HepG2 (cell line): ENCODE measurements around the gene SRF. TPM values are rescaled to one million over a fixed set of nuclear protein-coding genes. Genes with fewer than 3 reads are reported as not detected.

Experiments used
- ASH2L ChIP-seq: fragments of 300-600, 200-600 bp; sonication (generic); IDR thresholded peaks from 2 replicates; pipeline ENCODE4 v1.7.0; 2017; ENCODE audit warnings: low read depth, mild to moderate bottlenecking, moderate library complexity, mixed read lengths, low read length; ENCODE audit not compliant: insufficient read length
- CBX1 ChIP-seq: IDR thresholded peaks from one replicate; pipeline ENCODE4 v1.6.1; 2016; ENCODE audit warnings: antibody characterized with exemption, low read depth
- FLYWCH1 ChIP-seq: sonication (generic); formaldehyde crosslinking; IDR thresholded peaks from 2 replicates; pipeline ENCODE4 v1.8.1; 2023; ENCODE audit warnings: mild to moderate bottlenecking, missing genetic modification reagents
- GABPB1 ChIP-seq: IDR thresholded peaks from 2 replicates; pipeline ENCODE4 v1.6.1; 2016; ENCODE audit warnings: mild to moderate bottlenecking, missing genetic modification reagents, moderate library complexity, missing compliant biosample characterization
- GTF2F1 ChIP-seq: fragments of 150-350 bp; IDR thresholded peaks from 2 replicates; pipeline ENCODE4 v1.6.1; 2014; ENCODE audit warnings: low read length
- GZF1 ChIP-seq: sonication (generic); formaldehyde crosslinking; IDR thresholded peaks from 2 replicates; pipeline ENCODE4 v1.5.1; 2020; ENCODE audit warnings: mild to moderate bottlenecking, missing genetic modification reagents
- PHF8 ChIP-seq: sonication (generic); formaldehyde crosslinking; IDR thresholded peaks from 2 replicates; pipeline ENCODE4 v1.5.0; 2020; ENCODE audit warnings: missing genetic modification reagents
- RXRB ChIP-seq: IDR thresholded peaks from 2 replicates; pipeline ENCODE4 v1.6.1; 2016; ENCODE audit warnings: borderline replicate concordance, missing genetic modification reagents, missing compliant biosample characterization
- TEAD3 ChIP-seq: optimal IDR thresholded peaks from 2 replicates; pipeline ENCODE3; 2016; ENCODE audit warnings: borderline replicate concordance
- TOPORS ChIP-seq: sonication (generic); formaldehyde crosslinking; IDR thresholded peaks from 2 replicates; pipeline ENCODE4 v1.8.0; 2023; ENCODE audit warnings: mild to moderate bottlenecking, missing genetic modification reagents
- TP53 ChIP-seq: sonication (generic); formaldehyde crosslinking; conservative IDR thresholded peaks from 2 replicates; pipeline ENCODE4 v1.4.0; 2020; ENCODE audit warnings: missing genetic modification reagents
- XBP1 ChIP-seq: sonication (generic); formaldehyde crosslinking; IDR thresholded peaks from 2 replicates; pipeline ENCODE4 v1.5.0; 2020; ENCODE audit warnings: missing genetic modification reagents
- ZNF274 ChIP-seq: sonication (generic); formaldehyde crosslinking; IDR thresholded peaks from 2 replicates; pipeline ENCODE4 v1.5.1; 2020; ENCODE audit warnings: mild to moderate bottlenecking, missing genetic modification reagents
- ZNF709 ChIP-seq: sonication (generic); formaldehyde crosslinking; IDR thresholded peaks from 2 replicates; pipeline ENCODE4 v1.5.0; 2020; ENCODE audit warnings: mild to moderate bottlenecking, missing genetic modification reagents
- ZNF878 ChIP-seq: sonication (generic); formaldehyde crosslinking; IDR thresholded peaks from 2 replicates; pipeline ENCODE4 v1.8.1; 2023; ENCODE audit warnings: mild to moderate bottlenecking, missing genetic modification reagents, moderate library complexity
- ZSCAN12 ChIP-seq: sonication (generic); formaldehyde crosslinking; IDR thresholded peaks from 2 replicates; pipeline ENCODE4 v1.9.0; 2021; ENCODE audit warnings: mild to moderate bottlenecking, missing genetic modification reagents
- polyA plus RNA-seq, 8 experiments: library from polyadenylated mRNA; depleted of rRNA in 3 of 8; stranded (reverse) in 7 of 8; unstranded in 1 of 8; fragments of >200 nt; fragmentation: Illumina TruSeq in 4 of 8; extraction: Trizol in 4 of 8; gene quantifications; 2 replicates each; pipeline versions ENCODE4 v1.2.1 to v1.2.3, GENCODE V29; 2011 to 2016; ENCODE audit warnings: low read depth in 4 of 8, missing spikeins in 1 of 8, mixed read lengths in 1 of 8; ENCODE audit not compliant: insufficient read depth in 1 of 8
- total RNA-seq, 5 experiments: library from RNA; depleted of rRNA; stranded (reverse); fragments of >200 nt; fragmentation: Illumina TruSeq; extraction: Trizol; gene quantifications; 2 replicates each; pipeline ENCODE4 v1.2.3, GENCODE V29; 2016; ENCODE audit warnings: low read depth in 1 of 5
- TF ChIP-seq, protein P1 (sequence below): sonication (generic); formaldehyde crosslinking; IDR thresholded peaks from 2 replicates; pipeline ENCODE4 v1.5.0; 2020; ENCODE audit warnings: mild to moderate bottlenecking, missing genetic modification reagents, borderline replicate concordance
- TF ChIP-seq, protein P2 (sequence below), 2 experiments: IDR thresholded peaks; 2 replicates each; pipeline ENCODE4 v1.6.1; 2011 to 2012; ENCODE audit warnings: low read length in 2 of 2, borderline replicate concordance in 1 of 2, low read depth in 1 of 2, mild to moderate bottlenecking in 1 of 2, moderate library complexity in 1 of 2
- TF ChIP-seq, protein P3 (sequence below): IDR thresholded peaks from 2 replicates; pipeline ENCODE4 v1.6.1; 2016; ENCODE audit warnings: mild to moderate bottlenecking

The SRF gene
- total and polyA plus RNA-seq, 2 of the 13 experiments (the other 11 are each of a cell fraction or from before 2014, with no cell fraction given) = 25.5 to 44.1 TPM

DNA sequence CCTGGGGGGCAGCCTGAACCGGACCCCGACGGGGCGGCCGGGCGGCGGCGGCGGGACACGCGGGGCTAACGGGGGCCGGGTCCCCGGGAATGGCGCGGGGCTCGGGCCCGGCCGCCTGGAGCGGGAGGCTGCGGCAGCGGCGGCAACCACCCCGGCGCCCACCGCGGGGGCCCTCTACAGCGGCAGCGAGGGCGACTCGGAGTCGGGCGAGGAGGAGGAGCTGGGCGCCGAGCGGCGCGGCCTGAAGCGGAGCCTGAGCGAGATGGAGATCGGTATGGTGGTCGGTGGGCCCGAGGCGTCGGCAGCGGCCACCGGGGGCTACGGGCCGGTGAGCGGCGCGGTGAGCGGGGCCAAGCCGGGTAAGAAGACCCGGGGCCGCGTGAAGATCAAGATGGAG, 636 bp downstream of the SRF start (continued):
- TF ChIP-seq ZSCAN12 (no peak), PHF8 (CRISPR knock-in tag) (0 out of 2 replicates have a peak, but pooled peaks have one; percentile 48), ZNF274 (CRISPR knock-in tag) (no peak), GABPB1 (CRISPR knock-in tag) (no peak; the same call in 1 of the 2 replicates), GZF1 (CRISPR knock-in tag) (peak; percentile 18; the same call in 1 of the 2 replicates), FLYWCH1 (CRISPR knock-in tag) (peak; percentile 20; the same call in 1 of the 2 replicates), ZNF709 (no peak; the same call in 1 of the 2 replicates), TEAD3 (CRISPR knock-in tag) (no peak), ASH2L (peak; percentile 49), ZNF878 (CRISPR knock-in tag) (no peak), XBP1 (CRISPR knock-in tag) (no peak), RXRB (CRISPR knock-in tag) (no peak), TP53 (no peak), GTF2F1 (no peak), CBX1 (no peak), TOPORS (peak; percentile 24; the same call in 1 of the 2 replicates)
- TF ChIP-seq, protein P1, sequence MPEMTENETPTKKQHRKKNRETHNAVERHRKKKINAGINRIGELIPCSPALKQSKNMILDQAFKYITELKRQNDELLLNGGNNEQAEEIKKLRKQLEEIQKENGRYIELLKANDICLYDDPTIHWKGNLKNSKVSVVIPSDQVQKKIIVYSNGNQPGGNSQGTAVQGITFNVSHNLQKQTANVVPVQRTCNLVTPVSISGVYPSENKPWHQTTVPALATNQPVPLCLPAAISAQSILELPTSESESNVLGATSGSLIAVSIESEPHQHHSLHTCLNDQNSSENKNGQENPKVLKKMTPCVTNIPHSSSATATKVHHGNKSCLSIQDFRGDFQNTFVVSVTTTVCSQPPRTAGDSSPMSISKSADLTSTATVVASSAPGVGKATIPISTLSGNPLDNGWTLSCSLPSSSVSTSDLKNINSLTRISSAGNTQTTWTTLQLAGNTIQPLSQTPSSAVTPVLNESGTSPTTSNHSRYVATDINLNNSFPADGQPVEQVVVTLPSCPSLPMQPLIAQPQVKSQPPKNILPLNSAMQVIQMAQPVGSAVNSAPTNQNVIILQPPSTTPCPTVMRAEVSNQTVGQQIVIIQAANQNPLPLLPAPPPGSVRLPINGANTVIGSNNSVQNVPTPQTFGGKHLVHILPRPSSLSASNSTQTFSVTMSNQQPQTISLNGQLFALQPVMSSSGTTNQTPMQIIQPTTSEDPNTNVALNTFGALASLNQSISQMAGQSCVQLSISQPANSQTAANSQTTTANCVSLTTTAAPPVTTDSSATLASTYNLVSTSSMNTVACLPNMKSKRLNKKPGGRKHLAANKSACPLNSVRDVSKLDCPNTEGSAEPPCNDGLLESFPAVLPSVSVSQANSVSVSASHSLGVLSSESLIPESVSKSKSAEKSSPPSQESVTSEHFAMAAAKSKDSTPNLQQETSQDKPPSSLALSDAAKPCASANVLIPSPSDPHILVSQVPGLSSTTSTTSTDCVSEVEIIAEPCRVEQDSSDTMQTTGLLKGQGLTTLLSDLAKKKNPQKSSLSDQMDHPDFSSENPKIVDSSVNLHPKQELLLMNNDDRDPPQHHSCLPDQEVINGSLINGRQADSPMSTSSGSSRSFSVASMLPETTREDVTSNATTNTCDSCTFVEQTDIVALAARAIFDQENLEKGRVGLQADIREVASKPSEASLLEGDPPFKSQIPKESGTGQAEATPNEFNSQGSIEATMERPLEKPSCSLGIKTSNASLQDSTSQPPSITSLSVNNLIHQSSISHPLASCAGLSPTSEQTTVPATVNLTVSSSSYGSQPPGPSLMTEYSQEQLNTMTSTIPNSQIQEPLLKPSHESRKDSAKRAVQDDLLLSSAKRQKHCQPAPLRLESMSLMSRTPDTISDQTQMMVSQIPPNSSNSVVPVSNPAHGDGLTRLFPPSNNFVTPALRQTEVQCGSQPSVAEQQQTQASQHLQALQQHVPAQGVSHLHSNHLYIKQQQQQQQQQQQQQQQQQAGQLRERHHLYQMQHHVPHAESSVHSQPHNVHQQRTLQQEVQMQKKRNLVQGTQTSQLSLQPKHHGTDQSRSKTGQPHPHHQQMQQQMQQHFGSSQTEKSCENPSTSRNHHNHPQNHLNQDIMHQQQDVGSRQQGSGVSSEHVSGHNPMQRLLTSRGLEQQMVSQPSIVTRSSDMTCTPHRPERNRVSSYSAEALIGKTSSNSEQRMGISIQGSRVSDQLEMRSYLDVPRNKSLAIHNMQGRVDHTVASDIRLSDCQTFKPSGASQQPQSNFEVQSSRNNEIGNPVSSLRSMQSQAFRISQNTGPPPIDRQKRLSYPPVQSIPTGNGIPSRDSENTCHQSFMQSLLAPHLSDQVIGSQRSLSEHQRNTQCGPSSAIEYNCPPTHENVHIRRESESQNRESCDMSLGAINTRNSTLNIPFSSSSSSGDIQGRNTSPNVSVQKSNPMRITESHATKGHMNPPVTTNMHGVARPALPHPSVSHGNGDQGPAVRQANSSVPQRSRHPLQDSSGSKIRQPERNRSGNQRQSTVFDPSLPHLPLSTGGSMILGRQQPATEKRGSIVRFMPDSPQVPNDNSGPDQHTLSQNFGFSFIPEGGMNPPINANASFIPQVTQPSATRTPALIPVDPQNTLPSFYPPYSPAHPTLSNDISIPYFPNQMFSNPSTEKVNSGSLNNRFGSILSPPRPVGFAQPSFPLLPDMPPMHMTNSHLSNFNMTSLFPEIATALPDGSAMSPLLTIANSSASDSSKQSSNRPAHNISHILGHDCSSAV (CRISPR knock-in tag) = no peak
- TF ChIP-seq, protein P2, sequence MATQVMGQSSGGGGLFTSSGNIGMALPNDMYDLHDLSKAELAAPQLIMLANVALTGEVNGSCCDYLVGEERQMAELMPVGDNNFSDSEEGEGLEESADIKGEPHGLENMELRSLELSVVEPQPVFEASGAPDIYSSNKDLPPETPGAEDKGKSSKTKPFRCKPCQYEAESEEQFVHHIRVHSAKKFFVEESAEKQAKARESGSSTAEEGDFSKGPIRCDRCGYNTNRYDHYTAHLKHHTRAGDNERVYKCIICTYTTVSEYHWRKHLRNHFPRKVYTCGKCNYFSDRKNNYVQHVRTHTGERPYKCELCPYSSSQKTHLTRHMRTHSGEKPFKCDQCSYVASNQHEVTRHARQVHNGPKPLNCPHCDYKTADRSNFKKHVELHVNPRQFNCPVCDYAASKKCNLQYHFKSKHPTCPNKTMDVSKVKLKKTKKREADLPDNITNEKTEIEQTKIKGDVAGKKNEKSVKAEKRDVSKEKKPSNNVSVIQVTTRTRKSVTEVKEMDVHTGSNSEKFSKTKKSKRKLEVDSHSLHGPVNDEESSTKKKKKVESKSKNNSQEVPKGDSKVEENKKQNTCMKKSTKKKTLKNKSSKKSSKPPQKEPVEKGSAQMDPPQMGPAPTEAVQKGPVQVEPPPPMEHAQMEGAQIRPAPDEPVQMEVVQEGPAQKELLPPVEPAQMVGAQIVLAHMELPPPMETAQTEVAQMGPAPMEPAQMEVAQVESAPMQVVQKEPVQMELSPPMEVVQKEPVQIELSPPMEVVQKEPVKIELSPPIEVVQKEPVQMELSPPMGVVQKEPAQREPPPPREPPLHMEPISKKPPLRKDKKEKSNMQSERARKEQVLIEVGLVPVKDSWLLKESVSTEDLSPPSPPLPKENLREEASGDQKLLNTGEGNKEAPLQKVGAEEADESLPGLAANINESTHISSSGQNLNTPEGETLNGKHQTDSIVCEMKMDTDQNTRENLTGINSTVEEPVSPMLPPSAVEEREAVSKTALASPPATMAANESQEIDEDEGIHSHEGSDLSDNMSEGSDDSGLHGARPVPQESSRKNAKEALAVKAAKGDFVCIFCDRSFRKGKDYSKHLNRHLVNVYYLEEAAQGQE (IDR thresholded peaks at IDR 0.05; ENCODE audit: borderline replicate concordance in 1 of 2, low read depth in 1 of 2, low read length in 2 of 2) = no peak
- TF ChIP-seq, protein P3, sequence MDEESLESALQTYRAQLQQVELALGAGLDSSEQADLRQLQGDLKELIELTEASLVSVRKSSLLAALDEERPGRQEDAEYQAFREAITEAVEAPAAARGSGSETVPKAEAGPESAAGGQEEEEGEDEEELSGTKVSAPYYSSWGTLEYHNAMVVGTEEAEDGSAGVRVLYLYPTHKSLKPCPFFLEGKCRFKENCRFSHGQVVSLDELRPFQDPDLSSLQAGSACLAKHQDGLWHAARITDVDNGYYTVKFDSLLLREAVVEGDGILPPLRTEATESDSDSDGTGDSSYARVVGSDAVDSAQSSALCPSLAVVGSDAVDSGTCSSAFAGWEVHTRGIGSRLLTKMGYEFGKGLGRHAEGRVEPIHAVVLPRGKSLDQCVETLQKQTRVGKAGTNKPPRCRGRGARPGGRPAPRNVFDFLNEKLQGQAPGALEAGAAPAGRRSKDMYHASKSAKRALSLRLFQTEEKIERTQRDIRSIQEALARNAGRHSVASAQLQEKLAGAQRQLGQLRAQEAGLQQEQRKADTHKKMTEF (CRISPR knock-in tag) = peak; percentile 23; the same call in 1 of the 2 replicates
